ENCODE measurements around the gene CLDN9. TPM values are rescaled to one million over a fixed set of nuclear protein-coding genes. Genes with fewer than 3 reads are reported as not detected.
A peak's percentile ranks its signal among the peaks of the same experiment; 100 is the strongest.

Gene CLDN9
- total RNA-seq, 1 donor from 2014 or later, result 2.2 TPM

DNA sequence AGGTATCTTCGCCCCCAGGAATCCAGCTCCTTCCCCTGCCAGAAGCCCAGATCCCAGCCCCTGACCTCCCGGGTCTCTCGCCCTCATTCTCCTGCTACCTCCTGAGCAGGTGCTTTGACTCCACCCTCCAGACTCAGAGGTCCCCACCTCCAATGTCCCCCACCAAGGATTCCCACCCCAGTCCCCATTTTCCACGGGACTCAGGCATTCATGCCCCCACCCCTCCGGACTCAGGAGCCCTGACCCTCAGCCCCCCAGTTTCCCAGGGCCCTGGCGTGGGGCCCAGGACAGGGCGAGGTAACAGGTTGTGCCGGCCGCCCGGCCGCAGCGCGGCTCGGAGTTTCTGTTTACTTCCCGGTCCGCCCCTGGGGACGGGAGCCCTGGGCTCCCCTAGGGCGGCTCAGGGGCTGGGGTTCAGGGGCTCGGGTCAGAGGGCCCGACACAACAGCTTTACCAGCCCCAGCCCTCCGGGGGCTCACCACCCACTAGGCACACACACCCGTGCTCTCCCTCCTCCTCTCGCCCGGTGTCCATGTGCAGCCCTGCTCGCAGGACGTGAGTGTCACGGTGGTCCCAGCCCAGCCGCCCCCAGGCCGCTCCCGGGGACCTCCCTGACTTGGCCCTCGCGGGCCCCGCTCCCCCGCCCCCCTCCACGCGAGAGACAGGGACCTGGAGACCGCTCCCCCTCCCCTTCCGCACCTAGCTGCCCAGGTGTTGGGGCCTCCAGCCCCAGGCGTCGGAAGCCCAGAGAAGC is 23.4 kb downstream of the CLDN9 start:
- H3K4me3 Mint-ChIP-seq (ENCODE audit: low read depth), result peak overlapping the region; percentile 61
- H3K27me3 Mint-ChIP-seq, result peaks cover 60% of the 10 kb centered on the region
- H3K36me3 Mint-ChIP-seq (ENCODE audit: insufficient read depth), result no peaks in the 10 kb centered on the region
- peaks cover 4% of the 10 kb centered on the region for H3K4me1 Mint-ChIP-seq (ENCODE audit: low read depth)
- H3K27ac Mint-ChIP-seq, result no peak overlapping the region
- DNase-seq (ENCODE audit: low spot score, unreplicated experiment), result no peak
- no peaks in the 10 kb centered on the region for H3K9me3 Mint-ChIP-seq (ENCODE audit: low read depth)
- TF ChIP-seq, protein P1, sequence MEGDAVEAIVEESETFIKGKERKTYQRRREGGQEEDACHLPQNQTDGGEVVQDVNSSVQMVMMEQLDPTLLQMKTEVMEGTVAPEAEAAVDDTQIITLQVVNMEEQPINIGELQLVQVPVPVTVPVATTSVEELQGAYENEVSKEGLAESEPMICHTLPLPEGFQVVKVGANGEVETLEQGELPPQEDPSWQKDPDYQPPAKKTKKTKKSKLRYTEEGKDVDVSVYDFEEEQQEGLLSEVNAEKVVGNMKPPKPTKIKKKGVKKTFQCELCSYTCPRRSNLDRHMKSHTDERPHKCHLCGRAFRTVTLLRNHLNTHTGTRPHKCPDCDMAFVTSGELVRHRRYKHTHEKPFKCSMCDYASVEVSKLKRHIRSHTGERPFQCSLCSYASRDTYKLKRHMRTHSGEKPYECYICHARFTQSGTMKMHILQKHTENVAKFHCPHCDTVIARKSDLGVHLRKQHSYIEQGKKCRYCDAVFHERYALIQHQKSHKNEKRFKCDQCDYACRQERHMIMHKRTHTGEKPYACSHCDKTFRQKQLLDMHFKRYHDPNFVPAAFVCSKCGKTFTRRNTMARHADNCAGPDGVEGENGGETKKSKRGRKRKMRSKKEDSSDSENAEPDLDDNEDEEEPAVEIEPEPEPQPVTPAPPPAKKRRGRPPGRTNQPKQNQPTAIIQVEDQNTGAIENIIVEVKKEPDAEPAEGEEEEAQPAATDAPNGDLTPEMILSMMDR (IDR thresholded peaks at IDR 0.05; ENCODE audit: unreplicated experiment), result no peak

- peaks cover 4% of the 10 kb centered on the region for H3K4me1 Mint-ChIP-seq (ENCODE audit: low read depth)
- H3K36me3 Mint-ChIP-seq (ENCODE audit: insufficient read depth), result no peaks in the 10 kb centered on the region
- H3K27me3 Mint-ChIP-seq, result peaks cover 63% of the 10 kb centered on the region
- no peak for DNase-seq (ENCODE audit: low spot score, unreplicated experiment)
- no peaks in the 10 kb centered on the region for H3K9me3 Mint-ChIP-seq (ENCODE audit: low read depth)
- peak within 1 kb of the TSS; percentile 49 for H3K27ac Mint-ChIP-seq
- H3K4me3 Mint-ChIP-seq (ENCODE audit: low read depth), result peak within 1 kb of the TSS; percentile 64
- TF ChIP-seq, protein P1 (IDR thresholded peaks at IDR 0.05; ENCODE audit: unreplicated experiment), result no peak
These were observed 24.1 kb downstream of the CLDN9 start, which contains the start of gene BICDL2 for GRCh38 chr16:3036726-3037315. TSS of gene BICDL2 (minus strand) at chr16:3036944. CDS start at chr16:3035496, 1,448 bp downstream.

GRCh38 chr16:3038256-3038655 is 25.5 kb downstream of the CLDN9 start:
- Mint-ChIP-seq H3K9me3 (ENCODE audit: low read depth) (no peaks in the 10 kb centered on the region), H3K36me3 (ENCODE audit: insufficient read depth) (no peaks in the 10 kb centered on the region), H3K4me3 (ENCODE audit: low read depth) (no peak overlapping the region), H3K4me1 (ENCODE audit: low read depth) (peaks cover 4% of the 10 kb centered on the region), H3K27ac (no peak overlapping the region), H3K27me3 (peaks cover 63% of the 10 kb centered on the region)
- TF ChIP-seq, protein P1 (IDR thresholded peaks at IDR 0.05; ENCODE audit: unreplicated experiment), result no peak
- DNase-seq (ENCODE audit: low spot score, unreplicated experiment), result no peak

DNA sequence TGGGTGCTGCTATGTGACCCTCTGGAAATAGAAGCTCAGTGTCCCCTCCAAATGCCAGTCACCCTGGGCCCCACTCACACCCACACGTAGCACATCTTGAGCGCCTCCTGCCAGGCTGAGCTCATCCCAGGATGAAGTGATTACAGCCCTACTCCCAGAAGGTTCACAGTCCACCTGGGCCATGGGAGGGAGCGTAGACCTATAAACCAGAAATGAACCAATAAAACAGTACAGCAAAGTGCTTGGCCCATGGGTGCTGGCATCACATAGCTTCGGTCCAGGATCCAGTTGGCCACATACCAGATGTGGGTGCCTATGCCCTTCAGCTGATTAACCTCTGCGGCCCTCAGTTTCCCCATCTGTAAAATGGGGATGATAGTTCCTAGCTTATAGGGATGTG is 26.2 kb downstream of the CLDN9 start:
- Mint-ChIP-seq H3K4me1 (ENCODE audit: low read depth) (peaks cover 4% of the 10 kb centered on the region), H3K9me3 (ENCODE audit: low read depth) (no peaks in the 10 kb centered on the region), H3K36me3 (ENCODE audit: insufficient read depth) (no peaks in the 10 kb centered on the region), H3K27me3 (peaks cover 63% of the 10 kb centered on the region), H3K27ac (no peak overlapping the region), H3K4me3 (ENCODE audit: low read depth) (no peak overlapping the region)
- DNase-seq (ENCODE audit: low spot score, unreplicated experiment), result no peak
- TF ChIP-seq, protein P1 (IDR thresholded peaks at IDR 0.05; ENCODE audit: unreplicated experiment), result no peak

- H3K4me3 Mint-ChIP-seq (ENCODE audit: low read depth), result no peak overlapping the region
- no peak overlapping the region for H3K27ac Mint-ChIP-seq
- H3K36me3 Mint-ChIP-seq (ENCODE audit: insufficient read depth), result no peaks in the 10 kb centered on the region
- no peaks in the 10 kb centered on the region for H3K9me3 Mint-ChIP-seq (ENCODE audit: low read depth)
- peaks cover 2% of the 10 kb centered on the region for H3K4me1 Mint-ChIP-seq (ENCODE audit: low read depth)
- peaks cover 67% of the 10 kb centered on the region for H3K27me3 Mint-ChIP-seq
- no peak for DNase-seq (ENCODE audit: low spot score, unreplicated experiment)
- TF ChIP-seq, protein P1 (IDR thresholded peaks at IDR 0.05; ENCODE audit: unreplicated experiment), result no peak
These were observed 29.7 kb downstream of the CLDN9 start for GRCh38 chr16:3042376-3042775.
